GM12878 (cell line): Measurements from ENCODE around the gene KCTD16. TPM values are rescaled to one million over a fixed set of nuclear protein-coding genes. Genes with fewer than 3 reads are reported as not detected.

Source experiments
- ATAC-seq: fragments of 200-7000 bp; cut with Tn5 transposase; 3 replicates; pipeline ENCODE4 v1.9.1; 2020; ENCODE audit warnings: mild to moderate bottlenecking, moderate library complexity
- BruUV-seq: library from RNA; stranded (reverse); fragments of 400-500 nt; replicated peaks from 2 replicates; lab custom pipeline; 2021; lab: Mats Ljungman, UMichigan
- CTCF ChIA-PET: fragments of 300-600 bp; sonication (Branson Sonifier 250); formaldehyde crosslinking; extraction: SDS; loops from one replicate; lab custom pipeline; 2021; ENCODE audit warnings: inconsistent platforms; lab: Yijun Ruan, JAX
- POLR2A ChIA-PET: fragments of 350-600 bp; formaldehyde crosslinking; extraction: SDS; loops from one replicate; lab custom pipeline; 2021; ENCODE audit warnings: inconsistent platforms; lab: Charles Lee
- RAD21 ChIA-PET: fragments of 300-600 bp; sonication (Branson Sonifier 250); formaldehyde crosslinking; loops from one replicate; lab custom pipeline; 2023; ENCODE audit warnings: antibody characterized with exemption; ENCODE audit not compliant: unreplicated experiment; lab: Charles Lee
- SMC1A ChIA-PET: fragments of 300-600 bp; sonication (Branson Sonifier 250); formaldehyde crosslinking; loops from one replicate; lab custom pipeline; 2023; ENCODE audit not compliant: unreplicated experiment, uncharacterized antibody; lab: Charles Lee
- DNase-seq: peaks from one replicate; pipeline ENCODE4 v3.0.0-alpha.2; 2011; ENCODE audit warnings: low read depth, low spot score
- FAIRE-seq: peaks from 3 replicates; lab custom pipeline; 2011; peaks lifted over from hg19 to GRCh38; lab: Jason Lieb, UNC
- H2AFZ ChIP-seq: 2 replicates; pipeline ENCODE4 v1.6.0; 2011; ENCODE audit warnings: low read depth, low read length, control low read depth; ENCODE audit not compliant: control insufficient read depth
- H3K27ac ChIP-seq: 2 replicates; pipeline ENCODE4 v1.5.1; 2011; ENCODE audit warnings: control low read depth; ENCODE audit not compliant: control insufficient read depth, insufficient read depth
- H3K27me3 ChIP-seq, 2 experiments: replicated peaks in 1 of 2; 2 replicates each; pipeline versions ENCODE4 v1.6.0 to v1.6.1; 2011; ENCODE audit warnings: low read length in 1 of 2; ENCODE audit not compliant: control insufficient read depth in 2 of 2, insufficient read depth in 2 of 2
- H3K36me3 ChIP-seq, 2 experiments: 2 replicates each; pipeline ENCODE4 v1.5.1; 2011; ENCODE audit warnings: low read length in 1 of 2; ENCODE audit not compliant: control insufficient read depth in 2 of 2, insufficient read depth in 2 of 2
- H3K4me1 ChIP-seq: 2 replicates; pipeline ENCODE4 v1.6.1; 2011; ENCODE audit warnings: mild to moderate bottlenecking, low read length, moderate library complexity, mixed read lengths; ENCODE audit not compliant: control insufficient read depth, insufficient read depth
- H3K4me2 ChIP-seq: 2 replicates; pipeline ENCODE4 v1.6.0; 2011; ENCODE audit warnings: control low read depth; ENCODE audit not compliant: control insufficient read depth, insufficient read depth
- H3K4me3 ChIP-seq: fragments of 200-600 bp; sonication (generic); 2 replicates; pipeline ENCODE4 v1.5.1; 2016
- H3K79me2 ChIP-seq: 2 replicates; pipeline ENCODE4 v1.6.0; 2011; ENCODE audit warnings: low read length; ENCODE audit not compliant: control insufficient read depth, insufficient read depth
- H3K9ac ChIP-seq: 2 replicates; pipeline ENCODE4 v1.8.0; 2011; ENCODE audit warnings: low read length, control low read depth, mixed read lengths; ENCODE audit not compliant: control insufficient read depth, insufficient read depth
- H3K9me3 ChIP-seq: replicated peaks from 3 replicates; pipeline ENCODE4 v1.5.1; 2011; ENCODE audit warnings: mild to moderate bottlenecking, low read length; ENCODE audit not compliant: control insufficient read depth, insufficient read depth
- H4K20me1 ChIP-seq: 2 replicates; pipeline ENCODE4 v1.6.0; 2011; ENCODE audit not compliant: control insufficient read depth, insufficient read depth
- BMI1 ChIP-seq: fragments of 450-650 bp; IDR thresholded peaks from 2 replicates; pipeline ENCODE4 v1.6.1; 2016; ENCODE audit warnings: mild to moderate bottlenecking, moderate library complexity, borderline replicate concordance
- EZH2 ChIP-seq: IDR thresholded peaks from 2 replicates; pipeline ENCODE4 v1.6.1; 2012; ENCODE audit warnings: low read depth, mild to moderate bottlenecking, control low read depth, inconsistent platforms, low read length, borderline replicate concordance; ENCODE audit not compliant: control insufficient read depth
- MLLT1 ChIP-seq: fragments of 450-650 bp; IDR thresholded peaks from 2 replicates; pipeline ENCODE4 v1.6.1; 2016; ENCODE audit warnings: mild to moderate bottlenecking
- RB1 ChIP-seq: fragments of 450-650 bp; formaldehyde crosslinking; IDR thresholded peaks from 2 replicates; pipeline ENCODE4 v1.6.1; 2017; ENCODE audit warnings: mild to moderate bottlenecking, borderline replicate concordance
- RBBP5 ChIP-seq: fragments of 200-600 bp; sonication (generic); conservative IDR thresholded peaks from 2 replicates; pipeline ENCODE4 v1.6.1; 2016
- WGBS: methylation state at CpG from one replicate; pipeline ENCODE4 v1.1.6; 2016; ENCODE audit warnings: low lambda C conversion rate; ENCODE audit not compliant: insufficient replicate concordance, insufficient coverage; ENCODE audit errors: missing lambda C conversion rate; 5-methylcytosine and 5-hydroxymethylcytosine counted together
- in situ Hi-C: fragments of 300-500 bp; cut with MboI; formaldehyde crosslinking; loops from 9 replicates; pipeline ENCODE4 v1.14.3; 2018; ENCODE audit warnings: mixed read lengths
- intact Hi-C: fragments of 100-400 bp; cut with micrococcal nuclease; formaldehyde crosslinking; loops from one replicate; pipeline ENCODE4 v1.14.2; 2022; ENCODE audit not compliant: unreplicated experiment
- polyA plus RNA-seq, 11 experiments: library from polyadenylated mRNA; depleted of rRNA in 4 of 11; unstranded in 6 of 11; stranded (reverse) in 5 of 11; fragments of >200 nt; fragmentation: Nextera tagmentation in 4 of 11; fragmentation: Illumina TruSeq in 1 of 11; extraction: Ambion mirVana in 4 of 11; extraction: Trizol in 1 of 11; gene quantifications; 1 replicate in 1 of 11; 2 replicates in 10 of 11; pipeline versions ENCODE4 v1.2.1 to v1.2.3, GENCODE V29; 2011 to 2016; ENCODE audit warnings: inconsistent platforms in 2 of 11, missing spikeins in 2 of 11, low read depth in 1 of 11
- total RNA-seq, 4 experiments: library from RNA; depleted of rRNA in 3 of 4; stranded (reverse); fragments of >200 nt in 3 of 4; fragmentation: Illumina TruSeq in 1 of 4; extraction: Trizol in 1 of 4; gene quantifications; 2 replicates each; pipeline versions ENCODE4 v1.2.1 to v1.2.3, GENCODE V29; 2013 to 2021

The KCTD16 gene
- total and polyA plus RNA-seq, 10 of the 15 experiments (the other 5 are each of a cell fraction or from before 2014, with no cell fraction given), result 0.03 to 0.10 (median 0.06) TPM; not detected in 3

DNA sequence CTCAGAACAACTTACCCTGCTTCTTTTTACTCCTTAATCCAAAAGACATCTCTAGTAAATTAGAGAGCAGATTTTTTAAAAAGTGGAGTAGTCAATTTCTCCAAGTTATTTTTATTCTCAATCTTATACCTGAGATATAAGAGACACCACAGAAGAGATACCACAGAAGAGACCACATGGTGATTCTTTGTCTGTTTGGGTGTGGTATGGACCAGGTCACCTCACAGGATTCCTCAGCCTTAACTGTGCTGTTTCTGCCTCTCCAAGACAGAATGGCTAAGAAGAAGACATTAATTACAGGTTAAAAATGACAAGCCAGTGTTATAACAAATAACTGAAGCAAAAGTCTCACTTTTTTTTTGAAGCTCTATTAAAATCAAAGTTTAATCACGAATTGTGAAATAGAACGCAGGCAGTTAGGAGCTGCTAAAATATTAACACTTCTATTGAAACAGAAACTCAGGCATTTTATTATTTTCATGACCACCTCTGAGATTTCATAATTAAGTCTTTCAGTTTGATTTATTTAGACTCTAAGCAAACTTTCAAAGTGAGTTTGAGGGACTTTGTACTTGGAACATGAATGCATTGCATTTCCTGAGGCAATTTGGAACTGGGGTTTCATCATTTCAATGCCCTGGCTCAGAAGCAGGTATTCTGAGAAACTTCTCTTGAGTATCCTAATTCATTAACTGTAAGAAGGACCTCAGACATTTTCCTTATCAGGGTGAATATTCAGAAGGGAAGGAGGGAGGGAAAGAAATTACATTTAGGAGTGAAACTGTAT, 280.7 kb downstream of the KCTD16 start (continued):
- TF ChIP-seq MLLT1 (no peak), BMI1 (no peak), RBBP5 (no peak), EZH2 (no peak)

- no peak overlapping the region for H3K9ac ChIP-seq
- no TSS peak for BruUV-seq
- no peaks in the 10 kb centered on the region for H4K20me1 ChIP-seq
- H3K4me2 ChIP-seq, result no peak overlapping the region
- in situ Hi-C loops, result no loop called here
- ChIA-PET RAD21 (no interaction called here), POLR2A (no interaction called here), SMC1A (no interaction called here), CTCF (interaction anchor here (1.0 kb wide), 1 partner anchor 14 kb away, joined by 3 read pairs; no protein-coding TSS in a partner anchor)
- no peaks in the 10 kb centered on the region for H3K79me2 ChIP-seq
- FAIRE-seq, result no peak
- H3K36me3 ChIP-seq, result no peaks in the 10 kb centered on the region
- TF ChIP-seq RB1, result no peak
- no peaks in the 10 kb centered on the region for H3K4me1 ChIP-seq
- intact Hi-C loops, result no loop called here
- no peak for ATAC-seq
- no peak overlapping the region for H2AFZ ChIP-seq
- no peak overlapping the region for H3K27ac ChIP-seq
- H3K9me3 ChIP-seq, result no peaks in the 10 kb centered on the region
- 32% methylated on average over 4 of the region's 4 CpGs for WGBS
- no peaks in the 10 kb centered on the region for H3K27me3 ChIP-seq
- no peak overlapping the region for H3K4me3 ChIP-seq
- no peak for DNase-seq
These were observed 283.1 kb downstream of the KCTD16 start for GRCh38 chr5:144453753-144454152.
